CD4-positive, alpha-beta T cell treated with Interferon gamma for 1 hour (primary cell): ENCODE measurements around the gene HBS1L.

Experiments
- DNase-seq: peaks from one replicate; pipeline ENCODE4 v3.0.0-alpha.2; 2020

The HBS1L gene

GRCh38 chr6:134938896-134939295 lies 115.7 kb downstream of the HBS1L start:
- no peak for DNase-seq

- no peak for DNase-seq
Observed at GRCh38 chr6:134937426-134937825, 117.2 kb downstream of the HBS1L start.

GRCh38 chr6:134936931-134937330 lies 117.7 kb downstream of the HBS1L start:
- no peak for DNase-seq

- no peak for DNase-seq
Observed at GRCh38 chr6:134936476-134936875, 118.1 kb downstream of the HBS1L start.

DNA sequence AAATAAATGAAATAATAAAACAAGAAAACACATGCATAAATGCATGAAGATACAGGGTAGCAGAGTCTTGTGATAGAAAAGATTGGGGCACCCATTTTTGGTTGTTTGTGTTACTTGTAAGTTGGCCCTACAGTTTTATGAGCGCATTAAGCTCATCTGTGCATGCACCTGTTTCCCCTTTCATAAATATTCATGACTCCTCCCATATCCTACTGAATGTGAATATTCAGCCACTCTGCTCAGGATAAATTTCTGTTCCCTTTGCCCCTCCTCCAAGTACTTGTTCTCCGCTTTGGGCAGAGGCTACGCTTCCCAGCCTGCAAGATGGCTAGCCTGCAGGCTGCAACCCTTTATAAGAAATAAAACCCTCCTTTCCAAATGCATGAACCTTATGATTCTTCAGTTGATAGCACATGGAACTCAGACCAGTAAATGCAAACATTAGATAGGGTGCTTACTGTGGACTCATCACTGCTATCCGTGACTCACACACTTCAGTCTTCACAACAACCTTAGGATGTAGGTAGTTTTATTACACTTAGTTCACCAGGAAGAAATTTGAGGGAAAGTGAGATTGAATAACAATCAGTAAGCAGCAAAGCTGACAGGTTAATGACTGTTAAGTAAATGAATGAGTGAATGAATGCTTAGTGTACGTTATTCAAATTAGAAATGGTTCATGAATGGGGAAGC lies 119.7 kb downstream of the HBS1L start:
- no peak for DNase-seq

- DNase-seq: no peak
Observed at GRCh38 chr6:134932535-134933470, 121.8 kb downstream of the HBS1L start.

DNA sequence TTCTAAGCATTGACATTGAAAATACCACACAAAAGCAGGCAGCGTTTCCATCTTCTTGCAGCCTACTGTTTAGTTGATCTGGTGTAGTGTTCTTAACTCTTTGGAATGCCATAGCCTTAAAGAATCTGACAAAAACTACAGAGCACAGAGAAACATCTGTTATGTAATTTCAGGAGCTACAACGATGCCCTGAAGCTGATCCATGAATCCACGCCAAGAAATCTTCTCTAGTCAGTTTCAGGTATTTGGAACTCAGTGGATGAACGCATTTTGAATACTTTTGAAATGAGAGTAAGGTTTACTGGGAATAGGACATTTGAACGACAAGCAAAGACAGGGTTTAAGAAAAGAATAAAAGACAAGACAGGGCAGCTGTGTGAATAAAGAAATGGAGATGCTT lies 122.5 kb downstream of the HBS1L start:
- DNase-seq: no peak

DNA sequence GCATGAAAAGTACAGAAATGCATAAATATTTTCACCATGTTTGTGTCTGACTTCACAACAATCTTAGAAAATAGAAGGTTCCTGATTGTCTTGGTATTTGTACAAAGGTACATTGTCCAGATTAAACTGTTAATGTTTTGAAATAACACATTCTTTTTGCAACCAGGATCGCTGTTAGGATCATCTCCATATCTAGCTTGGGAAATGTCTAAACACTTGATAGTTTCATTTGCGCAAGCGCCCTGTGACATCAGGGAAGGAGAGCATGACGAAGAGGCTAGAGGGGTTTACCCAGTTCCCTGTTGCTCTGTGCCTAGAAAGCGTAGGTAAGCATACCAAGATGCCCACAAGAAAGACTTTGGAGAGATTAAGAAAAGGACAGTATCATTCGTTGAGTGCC lies 124.2 kb downstream of the HBS1L start:
- no peak for DNase-seq

DNA sequence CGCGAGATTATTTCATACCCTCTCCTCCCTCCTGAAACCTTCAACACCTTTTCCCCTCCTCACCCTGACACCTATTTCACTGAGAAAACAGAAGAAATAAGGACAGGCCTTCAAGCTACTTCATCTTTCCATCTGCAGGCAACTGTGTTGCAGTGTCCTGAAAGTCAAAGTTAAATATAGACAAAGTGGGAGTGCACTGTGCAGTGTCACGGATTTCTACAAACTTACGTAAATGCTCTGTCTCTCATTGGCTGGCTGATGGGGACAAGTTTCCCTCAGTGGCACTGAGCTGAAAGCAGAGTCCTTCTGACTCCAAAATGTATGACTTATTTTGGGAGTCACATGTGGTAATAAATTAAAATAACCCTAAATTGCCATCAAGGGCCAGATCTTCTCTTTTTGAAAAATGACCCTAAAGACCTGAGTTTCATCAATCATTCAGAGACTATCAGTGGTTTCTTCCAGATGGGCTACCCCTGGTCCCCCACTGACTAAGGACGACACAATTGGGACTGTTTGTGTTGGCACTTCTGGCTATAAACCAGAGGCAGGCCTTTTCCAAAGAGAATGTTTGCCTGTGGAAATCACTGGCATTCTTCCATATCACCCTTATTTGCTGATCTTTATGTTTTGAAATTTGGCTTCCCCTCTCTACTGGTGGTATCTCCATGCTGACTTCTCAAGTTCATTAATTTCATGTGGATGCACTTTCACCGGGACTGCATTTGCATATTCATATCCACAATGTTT lies 126.3 kb downstream of the HBS1L start:
- DNase-seq: no peak

GRCh38 chr6:134925800-134926199 lies 128.8 kb downstream of the HBS1L start:
- DNase-seq: no peak

DNA sequence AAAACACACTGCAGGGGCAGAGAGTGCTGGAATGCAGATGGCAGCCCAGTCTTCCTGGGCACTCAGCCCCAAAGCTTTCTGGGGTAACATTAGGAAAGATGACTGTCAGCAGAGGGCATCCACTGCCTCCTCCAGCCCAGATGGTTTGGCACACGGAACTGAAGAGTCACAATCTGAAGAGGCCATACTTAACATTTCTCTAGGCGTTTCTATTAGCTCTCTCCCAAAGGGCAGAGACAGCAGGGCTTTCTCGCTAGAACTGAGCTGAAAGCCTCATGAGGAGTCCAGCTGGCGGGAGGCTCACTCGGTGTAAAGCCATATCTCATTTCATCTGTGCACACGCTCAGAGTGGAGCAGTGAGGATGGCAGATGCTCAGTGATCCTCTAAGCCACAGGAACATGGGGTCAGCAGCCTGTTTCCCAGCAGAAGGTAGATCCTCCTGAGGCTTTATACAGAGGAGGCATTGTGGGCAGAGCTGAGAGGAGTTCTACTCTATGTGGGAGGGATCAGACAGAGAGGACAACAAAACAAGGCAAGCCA lies 132.8 kb downstream of the HBS1L start:
- no peak for DNase-seq

DNA sequence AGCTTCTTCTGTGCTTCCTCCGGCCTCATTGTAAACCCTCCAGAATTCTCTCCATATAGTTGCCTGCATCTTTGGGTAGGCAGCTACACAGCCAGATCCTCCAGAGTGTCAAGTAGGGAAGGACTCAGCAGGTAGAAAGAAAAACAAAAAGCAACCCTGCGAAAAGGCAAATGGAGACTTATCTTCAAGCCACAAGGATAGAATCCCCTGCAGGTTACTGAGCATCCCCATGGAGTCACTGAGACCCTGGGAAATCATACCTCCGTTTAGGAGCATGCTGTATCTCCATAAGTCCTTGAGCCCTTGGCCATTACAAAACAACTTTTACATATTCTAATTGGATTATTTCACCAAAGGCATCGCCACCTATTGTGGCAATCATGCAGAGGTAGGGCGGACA lies 133.3 kb downstream of the HBS1L start:
- no peak for DNase-seq

- DNase-seq: no peak
Observed at GRCh38 chr6:134920422-134920821, 134.2 kb downstream of the HBS1L start.

DNA sequence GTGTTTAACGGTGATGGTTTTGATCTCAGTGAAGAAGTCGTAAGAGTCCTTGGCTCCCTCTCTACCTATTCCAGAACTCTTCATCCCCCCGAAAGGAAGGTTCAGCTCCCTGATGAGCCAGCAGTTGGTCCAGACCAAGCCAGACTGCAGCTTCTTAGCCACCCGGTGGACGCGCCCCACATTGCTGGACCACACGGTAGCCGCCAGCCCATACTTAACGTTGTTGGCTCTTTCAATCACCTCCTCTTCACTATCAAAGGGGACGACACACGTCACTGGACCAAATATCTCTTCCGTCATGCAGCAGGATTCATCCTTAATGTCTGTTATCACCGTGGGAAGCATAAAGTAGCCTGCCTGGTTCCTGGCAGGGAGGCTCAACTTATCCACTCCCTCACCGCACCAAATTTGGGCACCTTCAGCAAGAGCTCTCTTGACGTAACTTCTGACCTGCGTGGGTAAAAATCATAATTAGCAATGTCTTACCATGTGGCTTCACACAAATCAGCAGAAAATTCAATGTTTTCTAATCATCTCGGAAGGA lies 136.1 kb downstream of the HBS1L start:
- DNase-seq: no peak

DNA sequence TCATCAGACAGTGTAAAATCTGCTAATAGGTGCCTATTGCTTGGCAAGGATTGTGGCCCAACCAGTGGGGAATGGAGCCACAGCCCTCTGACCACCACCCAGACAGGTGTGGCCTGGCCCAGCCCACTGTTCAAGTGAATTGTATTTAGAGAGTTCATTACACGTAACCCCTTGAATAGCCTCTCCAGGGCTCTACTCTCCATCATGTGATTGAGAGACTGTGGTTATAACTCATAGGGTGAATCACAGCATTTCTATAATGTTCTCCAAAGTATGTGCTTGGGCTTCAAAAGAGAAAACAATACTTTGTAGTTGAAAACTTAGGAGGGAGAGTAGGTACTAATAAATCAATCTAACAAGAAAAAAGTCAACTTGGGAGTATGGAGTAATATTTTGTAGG lies 143.1 kb downstream of the HBS1L start:
- DNase-seq: no peak

- no peak for DNase-seq
Observed at GRCh38 chr6:134910593-134910935, 144.1 kb downstream of the HBS1L start.
